A549 (cell line): Measurements from ENCODE around the gene DUS2. TPM values are rescaled to one million over a fixed set of nuclear protein-coding genes. Genes with fewer than 3 reads are reported as not detected.

ENCODE experiments used
- ATAC-seq, 2 experiments: fragments of 200-7000 bp in 1 of 2; fragments of >200 bp in 1 of 2; cut with Nextera tagmentation in 1 of 2; cut with Tn5 transposase in 1 of 2; 3 replicates each; pipeline versions ENCODE4 v1.8.0 to v1.9.1; 2018 to 2020; ENCODE audit warnings: mild to moderate bottlenecking in 1 of 2, moderate library complexity in 1 of 2
- CTCF ChIA-PET: fragments of 300-600 bp; sonication (Branson Sonifier 250); formaldehyde crosslinking; extraction: SDS; loops from one replicate; lab custom pipeline; 2021; ENCODE audit warnings: antibody characterized with exemption, inconsistent platforms; lab: Yijun Ruan, JAX
- POLR2A ChIA-PET: fragments of 350-600 bp; formaldehyde crosslinking; extraction: SDS; loops from one replicate; lab custom pipeline; 2021; ENCODE audit warnings: antibody characterized with exemption, inconsistent platforms; lab: Yijun Ruan, JAX
- DNase-seq, 2 experiments: peaks; one replicate each; pipeline versions ENCODE4 v3.0.0 to v3.0.0-alpha.2; 2011 to 2016; ENCODE audit warnings: low read depth in 1 of 2, low spot score in 1 of 2
- FAIRE-seq: peaks from 2 replicates; lab custom pipeline; 2011; peaks lifted over from hg19 to GRCh38; lab: Jason Lieb, UNC
- H3K27ac ChIP-seq, 2 experiments: fragments of >200 bp; sonication (Bioruptor Twin); formaldehyde crosslinking; 3 replicates each; pipeline ENCODE4 v1.5.1; 2016 to 2017
- H3K4me1 ChIP-seq: fragments of >200 bp; sonication (Bioruptor Twin); formaldehyde crosslinking; 3 replicates; pipeline ENCODE4 v1.6.1; 2016
- H3K4me2 ChIP-seq: fragments of >200 bp; sonication (Bioruptor Twin); formaldehyde crosslinking; 3 replicates; pipeline ENCODE4 v1.6.1; 2016
- H3K4me3 ChIP-seq: fragments of >200 bp; sonication (Bioruptor Twin); formaldehyde crosslinking; 3 replicates; pipeline ENCODE4 v1.5.1; 2016
- H3K9me3 ChIP-seq: fragments of >200 bp; sonication (Bioruptor Twin); formaldehyde crosslinking; 3 replicates; pipeline ENCODE4 v1.6.1; 2016
- CHD4 ChIP-seq: fragments of 200-600 bp; sonication (generic); IDR thresholded peaks from 2 replicates; pipeline ENCODE4 v1.6.1; 2016; ENCODE audit warnings: antibody characterized with exemption, mild to moderate bottlenecking, borderline replicate concordance
- EHMT2 ChIP-seq: fragments of 200-600 bp; sonication (generic); IDR thresholded peaks from 2 replicates; pipeline ENCODE4 v1.6.1; 2016; ENCODE audit warnings: antibody characterized with exemption, low read depth, mild to moderate bottlenecking, moderate library complexity
- HEYL ChIP-seq: fragments of 250-450 bp; sonication (Bioruptor Pico); IDR thresholded peaks from 2 replicates; pipeline ENCODE4 v1.8.0; 2021; ENCODE audit warnings: mild to moderate bottlenecking, moderate library complexity
- HOXA7 ChIP-seq: fragments of 250-450 bp; sonication (Bioruptor Pico); IDR thresholded peaks from 2 replicates; pipeline ENCODE4 v1.5.0; 2020; ENCODE audit warnings: mild to moderate bottlenecking, moderate library complexity
- KDM5A ChIP-seq: fragments of 200-600 bp; sonication (generic); IDR thresholded peaks from 2 replicates; pipeline ENCODE4 v1.6.1; 2016; ENCODE audit warnings: antibody characterized with exemption, mild to moderate bottlenecking
- MAZ ChIP-seq: fragments of 150-350 bp; IDR thresholded peaks from 2 replicates; pipeline ENCODE4 v1.6.1; 2014; ENCODE audit warnings: antibody characterized with exemption, low read depth, low read length, borderline replicate concordance
- MYC ChIP-seq: IDR thresholded peaks from 2 replicates; pipeline ENCODE4 v1.6.1; 2012; ENCODE audit warnings: mild to moderate bottlenecking, inconsistent platforms, low read length, improper control_type of control experiment, borderline replicate concordance
- POLR2A ChIP-seq: IDR thresholded peaks from 2 replicates; pipeline ENCODE4 v1.6.1; 2012; ENCODE audit warnings: mild to moderate bottlenecking, low read length
- SREBF2 ChIP-seq: fragments of 450-650 bp; IDR thresholded peaks from 2 replicates; pipeline ENCODE4 v1.6.1; 2014; ENCODE audit warnings: mild to moderate bottlenecking, moderate library complexity
- TFCP2L1 ChIP-seq: fragments of 250-450 bp; sonication (Bioruptor Pico); IDR thresholded peaks from 2 replicates; pipeline ENCODE4 v1.5.0; 2021; ENCODE audit warnings: mild to moderate bottlenecking
- WGBS: methylation state at CpG from one replicate; pipeline ENCODE4 v1.1.6; 2017; ENCODE audit errors: missing lambda C conversion rate; 5-methylcytosine and 5-hydroxymethylcytosine counted together
- polyA plus RNA-seq, 4 experiments: library from polyadenylated mRNA; depleted of rRNA in 3 of 4; stranded (reverse); fragments of >200 nt; fragmentation: RNase III in 1 of 4; extraction: RNeasy Plus Mini Kit Qiagen cat#74134 plus additional on column Dnase treatment in 1 of 4; gene quantifications; 2 replicates in 3 of 4; 3 replicates in 1 of 4; pipeline ENCODE4 v1.2.3, GENCODE V29; 2011 to 2017
- TF ChIP-seq, protein P1 (sequence below): fragments of 200-600 bp; sonication (generic); IDR thresholded peaks from 2 replicates; pipeline ENCODE4 v1.6.1; 2016; ENCODE audit warnings: antibody characterized with exemption, mild to moderate bottlenecking, moderate library complexity
- TF ChIP-seq, protein P2 (sequence below): fragments of 450-650 bp; IDR thresholded peaks from 2 replicates; pipeline ENCODE4 v1.6.1; 2014; ENCODE audit warnings: antibody characterized with exemption
- TF ChIP-seq, protein P3 (sequence below): fragments of >200 bp; sonication (Bioruptor Twin); formaldehyde crosslinking; IDR thresholded peaks from 3 replicates; pipeline ENCODE4 v1.6.1; 2016
- TF ChIP-seq, protein P4 (sequence below): fragments of 250-450 bp; sonication (Bioruptor Pico); IDR thresholded peaks from 2 replicates; pipeline ENCODE4 v1.5.0; 2021; ENCODE audit warnings: mild to moderate bottlenecking, moderate library complexity, borderline replicate concordance

The DUS2 gene
- polyA plus RNA-seq, 2 of the 4 experiments (the other 2 are of a cell fraction) = 20.8 to 21.5 TPM

DNA sequence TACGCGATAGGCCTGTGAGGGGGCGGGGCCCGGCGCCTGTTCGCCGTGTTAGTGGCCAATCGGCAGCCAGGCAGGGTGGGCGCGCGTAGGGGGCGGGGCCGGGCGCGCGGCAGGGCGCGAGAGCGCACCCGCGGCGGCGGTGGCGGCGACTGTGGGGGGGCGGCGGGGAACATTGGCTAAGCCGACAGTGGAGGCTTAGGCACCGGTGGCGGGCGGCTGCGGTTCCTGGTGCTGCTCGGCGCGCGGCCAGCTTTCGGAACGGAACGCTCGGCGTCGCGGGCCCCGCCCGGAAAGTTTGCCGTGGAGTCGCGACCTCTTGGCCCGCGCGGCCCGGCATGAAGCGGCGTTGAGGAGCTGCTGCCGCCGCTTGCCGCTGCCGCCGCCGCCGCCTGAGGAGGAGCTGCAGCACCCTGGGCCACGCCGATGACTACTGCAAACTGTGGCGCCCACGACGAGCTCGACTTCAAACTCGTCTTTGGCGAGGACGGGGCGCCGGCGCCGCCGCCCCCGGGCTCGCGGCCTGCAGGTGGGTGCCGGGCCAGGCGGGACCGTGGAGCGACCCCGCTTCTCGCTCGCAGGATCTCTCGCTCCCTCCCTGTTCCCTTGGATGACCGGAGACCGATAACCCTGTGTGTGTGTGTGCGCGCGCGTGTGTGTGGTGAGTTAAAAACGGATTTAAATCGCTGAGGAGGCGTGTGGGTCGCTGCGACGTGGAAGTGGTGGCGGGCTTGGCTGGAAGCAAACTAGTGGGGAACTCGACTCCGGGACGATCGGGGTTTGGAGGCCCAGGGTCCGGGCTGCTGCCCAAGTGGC lies 62.4 kb downstream of the DUS2 start, which contains the start of gene NFATC3 (continued):
- TF ChIP-seq, protein P1, sequence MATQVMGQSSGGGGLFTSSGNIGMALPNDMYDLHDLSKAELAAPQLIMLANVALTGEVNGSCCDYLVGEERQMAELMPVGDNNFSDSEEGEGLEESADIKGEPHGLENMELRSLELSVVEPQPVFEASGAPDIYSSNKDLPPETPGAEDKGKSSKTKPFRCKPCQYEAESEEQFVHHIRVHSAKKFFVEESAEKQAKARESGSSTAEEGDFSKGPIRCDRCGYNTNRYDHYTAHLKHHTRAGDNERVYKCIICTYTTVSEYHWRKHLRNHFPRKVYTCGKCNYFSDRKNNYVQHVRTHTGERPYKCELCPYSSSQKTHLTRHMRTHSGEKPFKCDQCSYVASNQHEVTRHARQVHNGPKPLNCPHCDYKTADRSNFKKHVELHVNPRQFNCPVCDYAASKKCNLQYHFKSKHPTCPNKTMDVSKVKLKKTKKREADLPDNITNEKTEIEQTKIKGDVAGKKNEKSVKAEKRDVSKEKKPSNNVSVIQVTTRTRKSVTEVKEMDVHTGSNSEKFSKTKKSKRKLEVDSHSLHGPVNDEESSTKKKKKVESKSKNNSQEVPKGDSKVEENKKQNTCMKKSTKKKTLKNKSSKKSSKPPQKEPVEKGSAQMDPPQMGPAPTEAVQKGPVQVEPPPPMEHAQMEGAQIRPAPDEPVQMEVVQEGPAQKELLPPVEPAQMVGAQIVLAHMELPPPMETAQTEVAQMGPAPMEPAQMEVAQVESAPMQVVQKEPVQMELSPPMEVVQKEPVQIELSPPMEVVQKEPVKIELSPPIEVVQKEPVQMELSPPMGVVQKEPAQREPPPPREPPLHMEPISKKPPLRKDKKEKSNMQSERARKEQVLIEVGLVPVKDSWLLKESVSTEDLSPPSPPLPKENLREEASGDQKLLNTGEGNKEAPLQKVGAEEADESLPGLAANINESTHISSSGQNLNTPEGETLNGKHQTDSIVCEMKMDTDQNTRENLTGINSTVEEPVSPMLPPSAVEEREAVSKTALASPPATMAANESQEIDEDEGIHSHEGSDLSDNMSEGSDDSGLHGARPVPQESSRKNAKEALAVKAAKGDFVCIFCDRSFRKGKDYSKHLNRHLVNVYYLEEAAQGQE = peak; percentile 82
- TF ChIP-seq HEYL (CRISPR knock-in tag) (no peak), TFCP2L1 (CRISPR knock-in tag) (no peak), EHMT2 (no peak), HOXA7 (CRISPR knock-in tag) (no peak), MYC (no peak), POLR2A (peak; percentile 73), SREBF2 (no peak), MAZ (no peak)
- TF ChIP-seq, protein P2, sequence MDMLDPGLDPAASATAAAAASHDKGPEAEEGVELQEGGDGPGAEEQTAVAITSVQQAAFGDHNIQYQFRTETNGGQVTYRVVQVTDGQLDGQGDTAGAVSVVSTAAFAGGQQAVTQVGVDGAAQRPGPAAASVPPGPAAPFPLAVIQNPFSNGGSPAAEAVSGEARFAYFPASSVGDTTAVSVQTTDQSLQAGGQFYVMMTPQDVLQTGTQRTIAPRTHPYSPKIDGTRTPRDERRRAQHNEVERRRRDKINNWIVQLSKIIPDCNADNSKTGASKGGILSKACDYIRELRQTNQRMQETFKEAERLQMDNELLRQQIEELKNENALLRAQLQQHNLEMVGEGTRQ = no peak
- TF ChIP-seq, protein P3, sequence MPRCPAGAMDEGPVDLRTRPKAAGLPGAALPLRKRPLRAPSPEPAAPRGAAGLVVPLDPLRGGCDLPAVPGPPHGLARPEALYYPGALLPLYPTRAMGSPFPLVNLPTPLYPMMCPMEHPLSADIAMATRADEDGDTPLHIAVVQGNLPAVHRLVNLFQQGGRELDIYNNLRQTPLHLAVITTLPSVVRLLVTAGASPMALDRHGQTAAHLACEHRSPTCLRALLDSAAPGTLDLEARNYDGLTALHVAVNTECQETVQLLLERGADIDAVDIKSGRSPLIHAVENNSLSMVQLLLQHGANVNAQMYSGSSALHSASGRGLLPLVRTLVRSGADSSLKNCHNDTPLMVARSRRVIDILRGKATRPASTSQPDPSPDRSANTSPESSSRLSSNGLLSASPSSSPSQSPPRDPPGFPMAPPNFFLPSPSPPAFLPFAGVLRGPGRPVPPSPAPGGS = 0 out of 3 replicates have a peak, but pooled peaks have one; percentile 42
- TF ChIP-seq, protein P4, sequence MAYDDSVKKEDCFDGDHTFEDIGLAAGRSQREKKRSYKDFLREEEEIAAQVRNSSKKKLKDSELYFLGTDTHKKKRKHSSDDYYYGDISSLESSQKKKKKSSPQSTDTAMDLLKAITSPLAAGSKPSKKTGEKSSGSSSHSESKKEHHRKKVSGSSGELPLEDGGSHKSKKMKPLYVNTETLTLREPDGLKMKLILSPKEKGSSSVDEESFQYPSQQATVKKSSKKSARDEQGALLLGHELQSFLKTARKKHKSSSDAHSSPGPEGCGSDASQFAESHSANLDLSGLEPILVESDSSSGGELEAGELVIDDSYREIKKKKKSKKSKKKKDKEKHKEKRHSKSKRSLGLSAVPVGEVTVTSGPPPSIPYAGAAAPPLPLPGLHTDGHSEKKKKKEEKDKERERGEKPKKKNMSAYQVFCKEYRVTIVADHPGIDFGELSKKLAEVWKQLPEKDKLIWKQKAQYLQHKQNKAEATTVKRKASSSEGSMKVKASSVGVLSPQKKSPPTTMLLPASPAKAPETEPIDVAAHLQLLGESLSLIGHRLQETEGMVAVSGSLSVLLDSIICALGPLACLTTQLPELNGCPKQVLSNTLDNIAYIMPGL (CRISPR knock-in tag) = 0 out of 2 replicates have a peak, but pooled peaks have one; percentile 64

DNA sequence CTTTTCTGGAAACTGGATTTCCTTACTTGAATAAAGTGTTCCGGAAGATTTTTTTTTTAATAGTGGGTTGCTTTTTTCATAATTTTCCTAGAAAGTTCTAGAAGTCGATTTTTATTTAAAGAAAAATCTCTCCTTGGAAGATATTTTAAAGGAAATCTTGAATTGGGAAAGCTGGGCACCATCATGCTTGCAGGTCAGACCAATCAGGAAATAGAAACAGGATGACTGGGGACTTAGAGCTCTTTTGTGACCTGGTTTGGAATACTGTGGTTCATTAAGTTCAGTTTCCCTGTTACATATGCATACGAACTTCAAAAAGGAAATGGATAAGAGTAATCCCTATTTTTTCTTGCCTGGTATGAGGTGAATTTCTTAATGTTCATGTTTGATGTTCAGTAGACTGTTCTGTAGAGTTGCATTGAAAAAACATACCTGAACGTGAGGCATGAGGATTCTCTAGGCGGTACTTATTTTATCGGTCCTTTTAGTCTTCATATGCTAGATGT lies 63.3 kb downstream of the DUS2 start:
- Histone ChIP-seq H3K9me3 (no peaks in the 10 kb centered on the region), H3K4me2 (peak overlapping the region; percentile 94), H3K4me3 (peak overlapping the region; percentile 96), H3K4me1 (peaks cover 43% of the 10 kb centered on the region), H3K27ac (peak overlapping the region; percentile 94 to 95)
- TF ChIP-seq CHD4 = no peak
- no peak for TF ChIP-seq KDM5A
- 0 out of 2 replicates have a peak, but pooled peaks have one; percentile 5 for TF ChIP-seq MYC
- POLR2A ChIA-PET = interaction anchor here (1.2 to 1.4 kb wide), 2 partner anchors 151 to 178 kb away, joined by 3 to 4 read pairs; partner anchors contain the start of gene SLC7A6
- CTCF ChIA-PET = interaction anchor here (1.1 to 2.0 kb wide), 3 partner anchors 126 to 175 kb away, joined by 3 to 10 read pairs (median 3); no protein-coding TSS in a partner anchor
- no peak for FAIRE-seq
- WGBS = 2% methylated on average over 6 of the region's 6 CpGs
- ATAC-seq = peak in 1 of 2 experiments; percentile 44; a peak in 3 of 6 replicates
- DNase-seq = peak; percentile 49 to 69
